T-helper 22 cell (primary cell): ENCODE data around the gene ENTREP1.

Experiments
- DNase-seq: peaks from one replicate; pipeline ENCODE4 v3.0.0-alpha.2; 2020; ENCODE audit warnings: low read depth

The ENTREP1 gene

GRCh38 chr9:69322256-69322655 is 2.8 kb upstream of the ENTREP1 start:
- no peak for DNase-seq

GRCh38 chr9:69323861-69324260 is 1.2 kb upstream of the ENTREP1 start:
- no peak for DNase-seq

DNA sequence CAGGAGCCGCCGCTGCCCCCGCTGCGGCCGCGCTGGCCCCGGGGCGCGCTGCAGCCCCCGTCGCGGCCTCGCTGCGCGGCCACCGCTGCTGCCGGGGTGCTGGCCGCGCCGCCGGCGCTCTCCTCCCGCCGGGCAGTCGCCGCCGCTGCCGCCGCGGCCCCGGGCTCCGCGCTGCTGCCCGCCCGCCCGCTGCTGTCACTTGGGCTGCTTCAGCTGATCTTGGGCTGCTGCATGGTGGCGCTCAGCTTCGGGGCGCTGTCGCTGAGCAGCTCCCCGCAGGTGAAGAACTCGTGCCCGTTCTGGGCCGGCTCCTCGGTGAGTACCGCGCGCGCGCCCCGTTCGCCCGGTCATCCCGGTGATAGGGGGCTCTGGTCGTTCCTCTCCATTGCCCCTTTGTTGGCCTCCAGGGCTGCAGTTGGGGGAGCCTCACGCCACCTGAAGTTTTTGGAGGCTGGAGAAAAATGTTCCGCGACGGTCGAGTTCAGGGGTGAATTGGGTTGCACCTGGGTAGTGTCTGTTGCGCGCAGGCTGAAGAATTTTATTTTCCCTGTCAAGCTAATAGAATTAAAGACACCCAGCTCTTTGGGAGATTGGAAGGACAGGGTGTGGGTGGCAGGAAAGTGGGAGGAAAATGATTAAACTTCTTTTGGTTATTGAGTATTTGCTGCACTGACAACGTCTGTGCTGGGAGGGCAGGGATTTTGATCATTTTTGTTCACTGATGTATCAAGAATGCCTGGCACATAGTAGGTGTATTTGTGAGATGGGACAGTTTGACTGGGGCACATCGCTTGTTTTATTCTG is 596 bp downstream of the ENTREP1 start:
- DNase-seq = no peak

GRCh38 chr9:69326261-69326660 is 1.2 kb downstream of the ENTREP1 start:
- no peak for DNase-seq

GRCh38 chr9:69330580-69330979 is 5.6 kb downstream of the ENTREP1 start:
- no peak for DNase-seq

GRCh38 chr9:69331444-69331843 is 6.4 kb downstream of the ENTREP1 start:
- DNase-seq = no peak

- no peak for DNase-seq
These were observed 7.2 kb downstream of the ENTREP1 start for GRCh38 chr9:69332067-69332685.

- DNase-seq = no peak
These were observed 8.7 kb downstream of the ENTREP1 start for GRCh38 chr9:69333716-69334115.

DNA sequence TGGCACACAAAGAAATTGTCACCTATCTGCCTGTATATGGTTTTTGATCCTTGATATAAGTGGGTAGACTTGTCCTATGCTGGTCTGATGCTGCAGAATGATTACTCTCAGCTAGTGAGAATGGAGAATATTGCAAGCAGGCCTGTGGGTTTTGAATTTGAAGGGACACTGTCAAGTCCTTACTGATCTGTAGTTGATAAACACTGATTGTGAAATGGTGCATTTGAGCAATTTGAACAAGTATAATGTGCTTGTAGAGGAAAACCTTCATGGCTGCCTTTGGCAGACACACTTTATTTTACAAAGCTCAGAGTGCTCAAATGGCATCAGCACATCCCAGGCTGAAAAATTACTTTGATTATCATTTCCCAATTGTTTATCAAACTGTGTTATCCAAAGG is 9.3 kb downstream of the ENTREP1 start:
- DNase-seq = no peak

DNA sequence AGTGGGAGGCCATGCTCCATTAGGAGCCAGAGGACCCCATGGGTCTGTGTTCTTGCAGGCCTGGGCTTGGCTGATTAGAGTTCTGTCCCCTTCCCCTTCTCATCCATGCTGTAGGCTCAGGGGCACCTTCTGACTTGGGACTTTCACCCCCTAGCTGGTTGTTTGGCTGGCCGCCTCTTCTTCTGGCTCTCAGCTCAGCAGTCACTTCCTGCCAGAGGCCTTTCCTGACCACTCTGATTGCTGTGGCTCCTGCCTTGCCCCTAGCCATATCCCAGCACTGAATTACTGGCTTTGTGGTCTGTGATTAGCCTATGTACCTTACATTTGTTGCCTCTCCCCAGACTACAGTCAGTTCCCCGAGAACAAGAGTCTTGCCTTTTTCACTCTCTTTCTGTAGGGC is 14.6 kb downstream of the ENTREP1 start:
- DNase-seq = no peak

DNA sequence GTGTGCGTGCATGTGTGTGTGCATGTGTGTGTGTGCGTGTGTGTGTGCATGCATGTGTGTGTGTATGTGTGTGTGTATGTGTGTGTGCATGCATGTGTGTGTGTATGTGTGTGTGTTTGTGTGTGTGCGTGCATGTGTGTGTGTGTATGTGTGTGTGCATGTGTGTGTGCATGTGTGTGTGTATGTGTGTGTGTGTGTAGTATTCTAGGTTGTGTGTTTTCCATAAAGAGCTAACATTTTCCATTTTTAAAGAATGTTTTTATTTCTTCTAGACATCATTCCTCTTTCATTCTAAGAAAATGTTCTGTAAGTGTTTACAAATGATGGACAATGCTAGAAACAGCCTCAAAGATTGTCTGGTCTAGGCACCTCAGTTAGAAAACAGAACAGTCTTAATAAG is 15.6 kb downstream of the ENTREP1 start:
- no peak for DNase-seq

DNA sequence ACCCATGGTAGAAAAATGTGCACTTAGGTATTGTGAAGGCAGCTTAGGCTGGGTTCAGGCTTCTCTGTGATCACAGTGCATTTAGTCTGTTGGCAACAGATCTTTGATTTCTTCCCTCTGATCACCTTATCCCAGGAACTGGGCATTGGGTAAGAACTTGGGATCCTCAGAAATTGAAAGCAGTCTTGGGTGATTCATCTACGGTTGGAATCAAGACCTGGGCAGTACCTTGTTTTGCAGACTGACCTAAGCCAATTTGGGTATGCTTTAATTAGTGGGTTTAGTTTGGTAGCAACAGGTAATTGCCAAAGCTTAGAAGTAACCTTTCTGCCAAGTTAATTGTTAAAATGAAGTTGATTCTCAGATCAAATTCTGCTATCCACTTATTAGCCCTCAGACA is 17.8 kb downstream of the ENTREP1 start:
- no peak for DNase-seq

GRCh38 chr9:69344459-69344858 is 19.4 kb downstream of the ENTREP1 start:
- DNase-seq = no peak

- DNase-seq = no peak
These were observed 21.8 kb downstream of the ENTREP1 start for GRCh38 chr9:69346596-69347390.

GRCh38 chr9:69347607-69348006 is 22.6 kb downstream of the ENTREP1 start:
- no peak for DNase-seq

DNA sequence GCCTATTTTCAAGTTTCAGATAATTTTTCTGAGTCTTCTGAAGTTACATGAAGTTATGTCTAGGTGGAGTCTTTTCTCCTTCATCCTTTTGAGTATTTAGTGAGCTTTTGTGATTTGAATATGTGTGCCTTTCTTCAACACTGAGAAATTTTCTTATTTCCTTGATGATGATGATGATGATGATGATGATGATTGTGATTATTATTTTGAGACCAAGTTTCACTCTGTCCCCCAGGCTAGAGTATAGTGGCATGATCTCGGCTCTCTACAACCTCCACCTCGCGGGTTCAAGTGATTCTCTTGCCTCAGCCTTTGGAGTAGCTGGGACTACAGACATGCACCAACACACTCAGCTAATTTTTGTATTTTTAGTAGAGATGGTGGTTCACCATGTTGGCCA is 26.2 kb downstream of the ENTREP1 start:
- no peak for DNase-seq

DNA sequence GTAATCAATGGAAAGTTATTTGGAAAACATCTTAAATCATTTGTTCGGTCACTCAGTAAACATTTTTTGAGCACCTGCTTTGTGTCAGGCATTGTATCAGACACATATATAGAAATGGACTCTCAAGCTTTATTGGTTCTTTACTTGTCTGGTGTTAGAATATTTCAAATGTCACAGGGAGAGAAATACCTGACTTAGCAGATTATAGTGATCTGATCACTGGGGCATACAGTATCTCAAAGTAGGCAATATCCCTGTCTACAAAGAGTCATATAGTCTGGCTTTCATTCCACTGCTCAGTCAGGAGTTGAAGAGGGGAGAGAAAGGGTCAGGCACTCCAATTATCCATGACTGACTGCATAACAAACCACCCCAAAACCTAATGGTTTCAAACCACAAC is 30.2 kb downstream of the ENTREP1 start:
- no peak for DNase-seq

- DNase-seq = no peak
These were observed 32.2 kb downstream of the ENTREP1 start for GRCh38 chr9:69357030-69357775.

- no peak for DNase-seq
These were observed 32.8 kb downstream of the ENTREP1 start for GRCh38 chr9:69357821-69358220.

DNA sequence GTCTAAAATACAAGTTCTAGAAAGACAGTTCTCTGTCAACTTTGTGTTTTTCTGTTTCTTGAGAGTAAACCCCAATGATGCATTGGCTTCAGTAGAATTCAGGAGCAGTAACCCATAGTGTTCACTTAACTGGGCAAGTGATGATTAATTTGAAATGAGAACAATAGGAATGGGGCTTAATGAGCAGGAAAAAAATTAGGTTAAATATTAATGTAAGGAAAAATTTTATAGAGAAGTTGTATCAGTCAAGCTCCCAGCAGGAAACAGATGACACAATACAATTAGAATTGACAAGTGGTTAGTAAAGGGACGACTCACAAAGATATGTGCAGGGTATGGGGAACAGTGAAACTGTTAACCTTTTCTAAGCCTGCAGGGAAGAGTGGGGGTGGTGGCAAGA is 38.2 kb downstream of the ENTREP1 start:
- no peak for DNase-seq

GRCh38 chr9:69364510-69365150 is 39.6 kb downstream of the ENTREP1 start:
- DNase-seq = no peak

GRCh38 chr9:69370430-69370829 is 45.4 kb downstream of the ENTREP1 start:
- no peak for DNase-seq
